ENCODE measurements around the gene LRIG1.

The LRIG1 gene

DNA sequence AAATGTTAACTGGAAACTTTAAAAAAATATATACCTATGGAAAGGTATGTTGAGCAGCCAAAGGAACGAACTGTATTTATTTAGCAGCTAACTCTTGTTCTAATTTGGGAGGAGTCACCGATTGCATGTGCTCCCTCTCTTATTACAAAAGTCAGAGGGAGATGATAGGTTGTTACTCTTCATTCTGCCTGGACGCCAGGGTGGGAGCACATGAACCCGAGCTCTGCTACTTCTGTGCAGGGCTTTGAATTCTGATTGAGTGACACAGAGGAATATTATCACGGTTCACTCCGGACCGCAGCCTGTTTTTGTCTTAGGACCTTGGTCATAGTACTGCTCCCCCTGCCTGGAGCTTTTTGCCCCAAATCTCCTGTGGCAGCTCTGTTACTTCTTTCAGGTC, 36.9 kb upstream of the LRIG1 start:
- CTCF ChIA-PET, result interaction anchor here (1.0 kb wide), 1 partner anchor 16 kb away, joined by 3 read pairs; no protein-coding TSS in a partner anchor
- POLR2A ChIA-PET, result no interaction called here
- H3K4me3 ChIP-seq (ENCODE audit: low read depth, low read length), result no peak overlapping the region
- TF ChIP-seq, protein P1, sequence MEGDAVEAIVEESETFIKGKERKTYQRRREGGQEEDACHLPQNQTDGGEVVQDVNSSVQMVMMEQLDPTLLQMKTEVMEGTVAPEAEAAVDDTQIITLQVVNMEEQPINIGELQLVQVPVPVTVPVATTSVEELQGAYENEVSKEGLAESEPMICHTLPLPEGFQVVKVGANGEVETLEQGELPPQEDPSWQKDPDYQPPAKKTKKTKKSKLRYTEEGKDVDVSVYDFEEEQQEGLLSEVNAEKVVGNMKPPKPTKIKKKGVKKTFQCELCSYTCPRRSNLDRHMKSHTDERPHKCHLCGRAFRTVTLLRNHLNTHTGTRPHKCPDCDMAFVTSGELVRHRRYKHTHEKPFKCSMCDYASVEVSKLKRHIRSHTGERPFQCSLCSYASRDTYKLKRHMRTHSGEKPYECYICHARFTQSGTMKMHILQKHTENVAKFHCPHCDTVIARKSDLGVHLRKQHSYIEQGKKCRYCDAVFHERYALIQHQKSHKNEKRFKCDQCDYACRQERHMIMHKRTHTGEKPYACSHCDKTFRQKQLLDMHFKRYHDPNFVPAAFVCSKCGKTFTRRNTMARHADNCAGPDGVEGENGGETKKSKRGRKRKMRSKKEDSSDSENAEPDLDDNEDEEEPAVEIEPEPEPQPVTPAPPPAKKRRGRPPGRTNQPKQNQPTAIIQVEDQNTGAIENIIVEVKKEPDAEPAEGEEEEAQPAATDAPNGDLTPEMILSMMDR (IDR thresholded peaks at IDR 0.05; ENCODE audit: insufficient read depth, low read length, missing control alignments), result no peak
- DNase-seq (ENCODE audit: low read depth, low spot score), result no peak

DNA sequence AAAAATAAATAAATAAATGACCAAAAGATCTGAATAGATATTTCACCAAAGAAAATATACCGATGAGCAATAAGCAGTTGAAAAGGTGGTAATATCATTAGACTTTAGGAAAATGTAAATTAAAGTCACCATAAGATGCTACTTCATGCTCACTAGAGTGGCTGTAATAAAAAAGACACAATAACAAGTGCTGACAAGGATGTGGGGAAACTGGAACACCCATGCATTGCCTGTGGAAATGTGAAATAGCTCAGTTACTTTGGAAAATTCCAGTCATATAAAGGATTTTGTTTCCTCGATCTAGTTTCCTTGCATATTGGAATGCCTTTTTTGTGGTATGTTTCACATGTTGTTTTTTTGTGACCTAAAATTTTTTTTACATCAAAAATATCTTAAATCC, 36.0 kb upstream of the LRIG1 start:
- TF ChIP-seq, protein P1 (IDR thresholded peaks at IDR 0.05; ENCODE audit: insufficient read depth, low read length, missing control alignments), result no peak
- ChIA-PET CTCF (no interaction called here), POLR2A (no interaction called here)
- no peak for DNase-seq (ENCODE audit: low read depth, low spot score)
- no peak overlapping the region for H3K4me3 ChIP-seq (ENCODE audit: low read depth, low read length)

DNA sequence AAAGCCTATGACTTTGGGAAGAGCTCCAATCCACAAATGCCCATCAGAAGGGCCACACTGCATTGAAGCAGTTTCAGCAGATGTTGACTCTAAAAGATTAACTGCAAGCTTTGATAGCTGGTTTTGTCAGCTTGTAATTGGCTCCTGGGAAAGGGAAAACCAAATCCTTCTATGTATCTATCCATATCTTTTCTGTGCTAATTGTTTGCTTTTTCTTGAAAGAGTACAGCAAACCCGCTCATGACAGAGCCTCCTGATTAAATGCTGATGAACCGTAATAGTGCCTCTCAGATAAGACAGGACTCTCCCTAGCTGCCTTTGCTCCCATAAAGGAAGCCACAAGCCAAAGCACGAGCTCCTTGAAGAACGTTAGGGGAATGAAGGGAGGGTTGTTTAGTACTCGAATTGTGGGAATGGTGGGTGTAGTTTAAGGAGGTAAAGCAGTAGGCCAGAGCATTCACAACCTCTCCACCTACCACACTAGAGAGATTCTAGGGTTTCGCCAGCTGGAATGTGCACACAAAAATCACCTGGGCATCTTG, 33.6 kb upstream of the LRIG1 start:
- TF ChIP-seq, protein P1 (IDR thresholded peaks at IDR 0.05; ENCODE audit: insufficient read depth, low read length, missing control alignments), result no peak
- CTCF ChIA-PET, result interaction anchor here (1.2 kb wide), 1 partner anchor 19 kb away, joined by 5 read pairs; no protein-coding TSS in a partner anchor
- H3K4me3 ChIP-seq (ENCODE audit: low read depth, low read length), result no peak overlapping the region
- no peak for DNase-seq (ENCODE audit: low read depth, low spot score)
- POLR2A ChIA-PET, result no interaction called here

DNA sequence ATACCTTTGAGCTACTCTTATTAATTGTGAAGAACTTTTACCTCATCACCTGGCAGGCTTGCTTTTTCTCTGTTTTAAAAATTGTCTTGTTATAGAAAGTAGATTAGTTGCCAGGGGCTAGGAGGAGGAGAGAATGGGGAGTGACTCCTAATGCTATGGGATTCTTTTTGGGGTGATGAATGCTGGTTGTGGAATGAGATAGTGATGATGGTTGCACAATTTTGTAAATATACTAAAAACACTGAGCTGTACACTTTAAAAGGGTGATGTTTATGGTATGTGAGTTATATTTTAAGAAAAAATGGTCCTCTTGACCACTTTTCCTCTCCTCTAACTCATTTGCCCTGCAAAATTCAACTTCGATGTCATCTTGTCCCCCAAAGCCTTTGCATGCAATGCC, 31.8 kb upstream of the LRIG1 start:
- CTCF ChIA-PET, result no interaction called here
- POLR2A ChIA-PET, result no interaction called here
- H3K4me3 ChIP-seq (ENCODE audit: low read depth, low read length), result no peak overlapping the region
- TF ChIP-seq, protein P1 (IDR thresholded peaks at IDR 0.05; ENCODE audit: insufficient read depth, low read length, missing control alignments), result no peak
- DNase-seq (ENCODE audit: low read depth, low spot score), result no peak

DNA sequence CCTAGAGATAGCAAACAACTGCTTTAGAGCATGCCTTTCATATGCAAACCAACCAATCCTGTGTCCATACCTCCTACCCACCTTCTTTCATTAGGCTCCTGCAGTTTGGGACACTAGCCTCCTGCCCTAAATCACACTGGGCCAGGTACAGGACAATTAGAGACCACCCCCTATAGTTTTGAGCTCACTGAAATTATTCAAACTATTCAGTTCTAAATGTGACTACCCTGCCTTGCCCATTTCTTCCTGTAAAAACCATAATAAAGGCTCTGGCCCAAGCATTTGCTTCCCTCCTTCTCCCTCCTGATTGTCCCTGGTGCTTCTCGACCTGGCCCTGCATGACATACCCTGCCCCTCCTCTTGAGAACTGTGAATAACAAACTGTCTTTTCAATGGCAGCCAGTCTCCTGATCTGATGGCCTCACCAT, 31.4 kb upstream of the LRIG1 start:
- TF ChIP-seq, protein P1 (IDR thresholded peaks at IDR 0.05; ENCODE audit: insufficient read depth, low read length, missing control alignments), result no peak
- ChIA-PET CTCF (no interaction called here), POLR2A (no interaction called here)
- no peak overlapping the region for H3K4me3 ChIP-seq (ENCODE audit: low read depth, low read length)
- no peak for DNase-seq (ENCODE audit: low read depth, low spot score)

DNA sequence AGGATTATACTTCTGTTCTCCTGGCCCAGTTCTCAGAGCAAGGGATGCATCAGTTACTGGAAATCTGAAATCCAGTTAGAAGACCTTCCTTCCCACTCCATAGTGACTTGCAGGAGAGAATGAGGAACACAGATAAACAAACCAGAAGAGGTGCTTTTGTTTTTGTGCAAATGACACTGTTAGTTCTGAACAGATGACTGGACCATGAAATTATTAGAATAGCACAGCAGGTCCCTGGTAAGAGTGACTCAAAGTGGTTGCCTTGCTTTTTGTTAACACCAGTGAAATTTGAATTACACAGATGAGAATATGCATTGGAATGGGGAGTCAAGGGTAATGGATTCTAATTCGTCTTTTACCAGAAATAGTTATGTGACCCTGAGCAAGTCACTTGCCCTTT, 30.4 kb upstream of the LRIG1 start:
- no peak for DNase-seq (ENCODE audit: low read depth, low spot score)
- TF ChIP-seq, protein P1 (IDR thresholded peaks at IDR 0.05; ENCODE audit: insufficient read depth, low read length, missing control alignments), result no peak
- ChIA-PET CTCF (interaction anchor here (0.6 kb wide), 1 partner anchor 15 kb away, joined by 3 read pairs; no protein-coding TSS in a partner anchor), POLR2A (no interaction called here)
- no peak overlapping the region for H3K4me3 ChIP-seq (ENCODE audit: low read depth, low read length)

All from AG04449 (cell line).